ENCODE data around the gene STRN3.
"Not testable (repeated sequence)": the region's sequence is repeated elsewhere in the genome, so short reads cannot be mapped to it uniquely, and the experiment has no call there.

The STRN3 gene

GRCh38 chr14:30958555-30959407, 67.4 kb downstream of the STRN3 start:
- Histone ChIP-seq H3K27me3 (ENCODE audit: control insufficient read depth, insufficient read depth, low read length) (no peaks in the 10 kb centered on the region), H3K4me1 (ENCODE audit: control insufficient read depth, insufficient read depth, low read length) (no peaks in the 10 kb centered on the region), H3K36me3 (ENCODE audit: control insufficient read depth, insufficient read depth, low read length) (no peaks in the 10 kb centered on the region), H3K9ac (ENCODE audit: low read depth, low read length) (no peak overlapping the region), H3K4me3 (ENCODE audit: low read depth, low read length) (no peak overlapping the region), H3K9me3 (ENCODE audit: control insufficient read depth, insufficient read depth, low read length) (no peaks in the 10 kb centered on the region)

- Histone ChIP-seq H3K9me3 (ENCODE audit: control insufficient read depth, insufficient read depth, low read length) (no peaks in the 10 kb centered on the region), H3K9ac (ENCODE audit: low read depth, low read length) (no peak overlapping the region), H3K4me3 (ENCODE audit: low read depth, low read length) (no peak overlapping the region), H3K36me3 (ENCODE audit: control insufficient read depth, insufficient read depth, low read length) (no peaks in the 10 kb centered on the region), H3K27me3 (ENCODE audit: control insufficient read depth, insufficient read depth, low read length) (no peaks in the 10 kb centered on the region), H3K4me1 (ENCODE audit: control insufficient read depth, insufficient read depth, low read length) (no peaks in the 10 kb centered on the region)
Measured at GRCh38 chr14:30957813-30958370, 68.3 kb downstream of the STRN3 start.

- no peaks in the 10 kb centered on the region for H3K36me3 ChIP-seq (ENCODE audit: control insufficient read depth, insufficient read depth, low read length)
- no peak overlapping the region for H3K9ac ChIP-seq (ENCODE audit: low read depth, low read length)
- no peaks in the 10 kb centered on the region for H3K9me3 ChIP-seq (ENCODE audit: control insufficient read depth, insufficient read depth, low read length)
- H3K27me3 ChIP-seq (ENCODE audit: control insufficient read depth, insufficient read depth, low read length), result no peaks in the 10 kb centered on the region
- no peaks in the 10 kb centered on the region for H3K4me1 ChIP-seq (ENCODE audit: control insufficient read depth, insufficient read depth, low read length)
- no peak overlapping the region for H3K4me3 ChIP-seq (ENCODE audit: low read depth, low read length)
Measured at GRCh38 chr14:30949651-30950050, 76.5 kb downstream of the STRN3 start.

- no peaks in the 10 kb centered on the region for H3K27me3 ChIP-seq (ENCODE audit: control insufficient read depth, insufficient read depth, low read length)
- no peak overlapping the region for H3K4me3 ChIP-seq (ENCODE audit: low read depth, low read length)
- no peaks in the 10 kb centered on the region for H3K9me3 ChIP-seq (ENCODE audit: control insufficient read depth, insufficient read depth, low read length)
- no peaks in the 10 kb centered on the region for H3K36me3 ChIP-seq (ENCODE audit: control insufficient read depth, insufficient read depth, low read length)
- no peak overlapping the region for H3K9ac ChIP-seq (ENCODE audit: low read depth, low read length)
- H3K4me1 ChIP-seq (ENCODE audit: control insufficient read depth, insufficient read depth, low read length), result no peaks in the 10 kb centered on the region
Measured at GRCh38 chr14:30943694-30944093, 82.5 kb downstream of the STRN3 start.

DNA sequence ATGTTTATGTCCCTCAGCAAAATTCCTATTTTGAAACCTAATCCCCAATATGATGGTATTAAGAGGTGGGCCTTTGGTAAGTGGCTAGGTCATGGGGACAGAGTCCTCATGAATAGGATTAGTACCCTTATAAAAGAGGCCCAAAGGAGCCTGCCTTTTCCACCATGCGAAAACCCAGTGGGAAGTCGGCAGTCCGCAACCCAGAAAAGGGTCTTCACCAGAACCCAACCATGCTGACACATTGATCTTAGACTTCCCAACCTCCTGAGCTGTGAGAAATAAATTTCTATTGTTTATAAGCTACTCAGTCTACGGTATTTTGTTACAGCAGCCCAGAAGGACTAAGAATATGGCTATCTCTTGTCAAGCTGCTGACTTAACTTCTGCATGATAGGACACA, 85.3 kb downstream of the STRN3 start:
- no peaks in the 10 kb centered on the region for H3K36me3 ChIP-seq (ENCODE audit: control insufficient read depth, insufficient read depth, low read length)
- no peak overlapping the region for H3K4me3 ChIP-seq (ENCODE audit: low read depth, low read length)
- no peaks in the 10 kb centered on the region for H3K9me3 ChIP-seq (ENCODE audit: control insufficient read depth, insufficient read depth, low read length)
- H3K27me3 ChIP-seq (ENCODE audit: control insufficient read depth, insufficient read depth, low read length), result no peaks in the 10 kb centered on the region
- H3K9ac ChIP-seq (ENCODE audit: low read depth, low read length), result no peak overlapping the region
- H3K4me1 ChIP-seq (ENCODE audit: control insufficient read depth, insufficient read depth, low read length), result no peaks in the 10 kb centered on the region

GRCh38 chr14:30938617-30939016, 87.6 kb downstream of the STRN3 start:
- Histone ChIP-seq H3K4me3 (ENCODE audit: low read depth, low read length) (no peak overlapping the region), H3K9ac (ENCODE audit: low read depth, low read length) (no peak overlapping the region), H3K27me3 (ENCODE audit: control insufficient read depth, insufficient read depth, low read length) (no peaks in the 10 kb centered on the region), H3K9me3 (ENCODE audit: control insufficient read depth, insufficient read depth, low read length) (no peaks in the 10 kb centered on the region), H3K36me3 (ENCODE audit: control insufficient read depth, insufficient read depth, low read length) (no peaks in the 10 kb centered on the region), H3K4me1 (ENCODE audit: control insufficient read depth, insufficient read depth, low read length) (no peaks in the 10 kb centered on the region)

GRCh38 chr14:30935445-30935844, 90.7 kb downstream of the STRN3 start:
- Histone ChIP-seq H3K36me3 (ENCODE audit: control insufficient read depth, insufficient read depth, low read length) (no peaks in the 10 kb centered on the region), H3K4me3 (ENCODE audit: low read depth, low read length) (no peak overlapping the region), H3K9me3 (ENCODE audit: control insufficient read depth, insufficient read depth, low read length) (no peaks in the 10 kb centered on the region), H3K27me3 (ENCODE audit: control insufficient read depth, insufficient read depth, low read length) (no peaks in the 10 kb centered on the region), H3K4me1 (ENCODE audit: control insufficient read depth, insufficient read depth, low read length) (no peaks in the 10 kb centered on the region), H3K9ac (ENCODE audit: low read depth, low read length) (no peak overlapping the region)

DNA sequence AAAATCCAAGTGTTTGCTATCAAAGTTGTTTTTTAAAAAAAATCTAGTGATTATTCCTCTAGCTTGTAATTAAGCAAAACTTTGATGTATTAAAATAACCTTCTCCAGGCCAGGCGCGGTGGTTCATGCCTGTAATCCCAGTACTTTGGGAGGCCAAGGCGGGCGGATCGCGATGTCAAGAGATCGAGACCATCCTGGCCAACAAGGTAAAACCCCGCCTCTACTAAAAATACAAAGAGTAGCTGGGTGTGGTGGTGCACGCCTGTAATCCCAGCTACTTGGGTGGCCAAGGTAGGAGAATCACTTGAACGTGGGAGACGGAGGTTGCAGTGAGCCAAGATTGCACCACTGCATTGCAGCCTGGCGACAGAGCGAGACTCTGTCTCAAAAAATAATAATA, 92.2 kb downstream of the STRN3 start:
- H3K4me3 ChIP-seq (ENCODE audit: low read depth, low read length); H3K27me3 ChIP-seq (ENCODE audit: control insufficient read depth, insufficient read depth, low read length); H3K9me3 ChIP-seq (ENCODE audit: control insufficient read depth, insufficient read depth, low read length); H3K4me1 ChIP-seq (ENCODE audit: control insufficient read depth, insufficient read depth, low read length); H3K9ac ChIP-seq (ENCODE audit: low read depth, low read length); H3K36me3 ChIP-seq (ENCODE audit: control insufficient read depth, insufficient read depth, low read length): not testable (repeated sequence)

GRCh38 chr14:30928462-30928861, 97.7 kb downstream of the STRN3 start:
- Histone ChIP-seq H3K9ac (ENCODE audit: low read depth, low read length) (no peak overlapping the region), H3K27me3 (ENCODE audit: control insufficient read depth, insufficient read depth, low read length) (no peaks in the 10 kb centered on the region), H3K4me1 (ENCODE audit: control insufficient read depth, insufficient read depth, low read length) (peaks cover 6% of the 10 kb centered on the region), H3K4me3 (ENCODE audit: low read depth, low read length) (no peak overlapping the region), H3K36me3 (ENCODE audit: control insufficient read depth, insufficient read depth, low read length) (no peaks in the 10 kb centered on the region), H3K9me3 (ENCODE audit: control insufficient read depth, insufficient read depth, low read length) (no peaks in the 10 kb centered on the region)

DNA sequence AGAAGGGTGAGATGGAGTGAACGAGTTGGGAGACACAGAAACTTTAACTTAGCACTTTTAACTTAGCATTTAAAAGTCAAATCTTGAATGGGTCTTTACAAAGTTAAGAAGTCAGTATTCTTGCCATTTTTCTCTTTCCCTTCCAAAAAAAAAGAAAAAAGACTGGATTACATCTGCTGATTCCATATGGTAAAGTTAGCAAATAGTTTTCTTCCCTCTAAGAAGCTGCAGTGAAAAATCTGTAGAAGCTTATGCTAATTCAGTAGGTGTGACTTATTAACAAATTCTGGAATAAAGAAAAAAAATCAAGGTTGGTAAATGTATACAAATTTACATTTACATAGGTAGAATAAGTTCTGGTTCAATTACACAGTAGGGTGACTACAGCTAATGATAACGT, 100.9 kb downstream of the STRN3 start:
- Histone ChIP-seq H3K36me3 (ENCODE audit: control insufficient read depth, insufficient read depth, low read length) (no peaks in the 10 kb centered on the region), H3K4me3 (ENCODE audit: low read depth, low read length) (no peak overlapping the region), H3K9me3 (ENCODE audit: control insufficient read depth, insufficient read depth, low read length) (no peaks in the 10 kb centered on the region), H3K9ac (ENCODE audit: low read depth, low read length) (no peak overlapping the region), H3K27me3 (ENCODE audit: control insufficient read depth, insufficient read depth, low read length) (no peaks in the 10 kb centered on the region), H3K4me1 (ENCODE audit: control insufficient read depth, insufficient read depth, low read length) (peaks cover 6% of the 10 kb centered on the region)

- Histone ChIP-seq H3K36me3 (ENCODE audit: control insufficient read depth, insufficient read depth, low read length) (no peaks in the 10 kb centered on the region), H3K27me3 (ENCODE audit: control insufficient read depth, insufficient read depth, low read length) (no peaks in the 10 kb centered on the region), H3K4me3 (ENCODE audit: low read depth, low read length) (no peak overlapping the region), H3K4me1 (ENCODE audit: control insufficient read depth, insufficient read depth, low read length) (peaks cover 6% of the 10 kb centered on the region), H3K9ac (ENCODE audit: low read depth, low read length) (no peak overlapping the region), H3K9me3 (ENCODE audit: control insufficient read depth, insufficient read depth, low read length) (no peaks in the 10 kb centered on the region)
Measured at GRCh38 chr14:30921788-30922187, 104.4 kb downstream of the STRN3 start.

- no peak overlapping the region for H3K9ac ChIP-seq (ENCODE audit: low read depth, low read length)
- H3K27me3 ChIP-seq (ENCODE audit: control insufficient read depth, insufficient read depth, low read length), result no peaks in the 10 kb centered on the region
- H3K36me3 ChIP-seq (ENCODE audit: control insufficient read depth, insufficient read depth, low read length), result no peaks in the 10 kb centered on the region
- H3K4me3 ChIP-seq (ENCODE audit: low read depth, low read length), result no peak overlapping the region
- peaks cover 6% of the 10 kb centered on the region for H3K4me1 ChIP-seq (ENCODE audit: control insufficient read depth, insufficient read depth, low read length)
- H3K9me3 ChIP-seq (ENCODE audit: control insufficient read depth, insufficient read depth, low read length), result no peaks in the 10 kb centered on the region
Measured at GRCh38 chr14:30921305-30921704, 104.9 kb downstream of the STRN3 start.

Data from iPS-15b (cell line).